IPS-20b (cell line): Measurements from ENCODE around the gene RBM43.
"Not testable (repeated sequence)": the region's sequence is repeated elsewhere in the genome, so short reads cannot be mapped to it uniquely, and the experiment has no call there.

Experiments used
- H3K27ac ChIP-seq: one replicate; pipeline ENCODE4 v1.5.1; 2013; ENCODE audit warnings: low read length
- H3K27me3 ChIP-seq: 2 replicates; pipeline ENCODE4 v1.6.1; 2013; ENCODE audit warnings: mild to moderate bottlenecking, low read length, inconsistent platforms; ENCODE audit not compliant: insufficient read depth
- H3K36me3 ChIP-seq: 2 replicates; pipeline ENCODE4 v1.6.1; 2013; ENCODE audit warnings: low read depth, mild to moderate bottlenecking, inconsistent platforms, low read length, moderate library complexity; ENCODE audit not compliant: insufficient read depth
- H3K4me1 ChIP-seq: 2 replicates; pipeline ENCODE4 v1.6.1; 2013; ENCODE audit warnings: mild to moderate bottlenecking, control low read depth, inconsistent platforms, low read length, moderate library complexity; ENCODE audit not compliant: insufficient read depth
- H3K4me3 ChIP-seq: 2 replicates; pipeline ENCODE4 v1.5.1; 2013; ENCODE audit warnings: mild to moderate bottlenecking, low read length, inconsistent platforms
- H3K9ac ChIP-seq: 2 replicates; pipeline ENCODE4 v1.6.1; 2013; ENCODE audit warnings: low read depth, mild to moderate bottlenecking, inconsistent platforms, low read length, moderate library complexity
- H3K9me3 ChIP-seq: 2 replicates; pipeline ENCODE4 v1.6.1; 2013; ENCODE audit warnings: mild to moderate bottlenecking, low read depth, low read length, inconsistent platforms; ENCODE audit not compliant: insufficient read depth

Gene RBM43

GRCh38 chr2:151261231-151261976 is at the start of gene RBM43:
RBM43 (minus strand) TSS chr2:151261863; CDS start chr2:151261727, 136 bp downstream.
- peak within 1 kb of the TSS; percentile 48 for H3K27ac ChIP-seq
- H3K9me3 ChIP-seq, result no peaks in the 10 kb centered on the region
- H3K27me3 ChIP-seq, result peaks cover 16% of the 10 kb centered on the region; the same call in 1 of the 2 replicates
- H3K4me1 ChIP-seq, result peaks cover 24% of the 10 kb centered on the region; the same call in 1 of the 2 replicates
- H3K36me3 ChIP-seq, result no peaks in the 10 kb centered on the region
- peak within 1 kb of the TSS; percentile 73 for H3K4me3 ChIP-seq
- H3K9ac ChIP-seq, result peak within 1 kb of the TSS; percentile 89

- H3K36me3 ChIP-seq, H3K27ac ChIP-seq, H3K4me1 ChIP-seq, H3K27me3 ChIP-seq, H3K4me3 ChIP-seq, H3K9me3 ChIP-seq, H3K9ac ChIP-seq: not testable (repeated sequence)
Observed at GRCh38 chr2:151310313-151310712, 48.6 kb upstream of the RBM43 start.

GRCh38 chr2:151306621-151307020 is 45.0 kb upstream of the RBM43 start:
- Histone ChIP-seq H3K27ac (no peak overlapping the region), H3K4me3 (no peak overlapping the region), H3K9ac (no peak overlapping the region), H3K27me3 (no peaks in the 10 kb centered on the region), H3K4me1 (no peaks in the 10 kb centered on the region), H3K36me3 (no peaks in the 10 kb centered on the region), H3K9me3 (no peaks in the 10 kb centered on the region; the same call in 1 of the 2 replicates)

- H3K4me1 ChIP-seq, result no peaks in the 10 kb centered on the region
- H3K9me3 ChIP-seq, result no peaks in the 10 kb centered on the region; the same call in 1 of the 2 replicates
- no peaks in the 10 kb centered on the region for H3K27me3 ChIP-seq
- H3K9ac ChIP-seq, result no peak overlapping the region
- H3K4me3 ChIP-seq, result no peak overlapping the region
- no peaks in the 10 kb centered on the region for H3K36me3 ChIP-seq
- no peak overlapping the region for H3K27ac ChIP-seq
Observed at GRCh38 chr2:151305129-151305691, 43.5 kb upstream of the RBM43 start.

GRCh38 chr2:151302879-151303278 is 41.2 kb upstream of the RBM43 start:
- Histone ChIP-seq H3K9ac (no peak overlapping the region), H3K4me1 (no peaks in the 10 kb centered on the region), H3K36me3 (no peaks in the 10 kb centered on the region), H3K27me3 (no peaks in the 10 kb centered on the region), H3K9me3 (no peaks in the 10 kb centered on the region), H3K4me3 (no peak overlapping the region), H3K27ac (no peak overlapping the region)

GRCh38 chr2:151302404-151302803 is 40.7 kb upstream of the RBM43 start:
- Histone ChIP-seq H3K4me1 (no peaks in the 10 kb centered on the region), H3K36me3 (no peaks in the 10 kb centered on the region), H3K9ac (no peak overlapping the region), H3K9me3 (no peaks in the 10 kb centered on the region), H3K27me3 (no peaks in the 10 kb centered on the region), H3K27ac (no peak overlapping the region), H3K4me3 (no peak overlapping the region)

GRCh38 chr2:151299920-151300539 is 38.4 kb upstream of the RBM43 start:
- H3K27me3 ChIP-seq, result no peaks in the 10 kb centered on the region
- no peak overlapping the region for H3K27ac ChIP-seq
- H3K36me3 ChIP-seq, result no peaks in the 10 kb centered on the region
- H3K4me3 ChIP-seq, result no peak overlapping the region
- no peak overlapping the region for H3K9ac ChIP-seq
- no peaks in the 10 kb centered on the region for H3K4me1 ChIP-seq
- H3K9me3 ChIP-seq, result no peaks in the 10 kb centered on the region

- Histone ChIP-seq H3K36me3 (no peaks in the 10 kb centered on the region), H3K4me1 (no peaks in the 10 kb centered on the region), H3K9me3 (no peaks in the 10 kb centered on the region), H3K9ac (no peak overlapping the region), H3K27me3 (no peaks in the 10 kb centered on the region), H3K27ac (no peak overlapping the region), H3K4me3 (no peak overlapping the region)
Observed at GRCh38 chr2:151297882-151298281, 36.2 kb upstream of the RBM43 start.

GRCh38 chr2:151295926-151296325 is 34.3 kb upstream of the RBM43 start:
- not testable (repeated sequence) for H3K9me3 ChIP-seq, H3K36me3 ChIP-seq, H3K4me1 ChIP-seq, H3K27me3 ChIP-seq, H3K9ac ChIP-seq, H3K4me3 ChIP-seq, H3K27ac ChIP-seq

- Histone ChIP-seq H3K36me3 (no peaks in the 10 kb centered on the region), H3K4me1 (no peaks in the 10 kb centered on the region), H3K9ac (no peak overlapping the region), H3K9me3 (no peaks in the 10 kb centered on the region), H3K27ac (no peak overlapping the region), H3K27me3 (peaks cover 10% of the 10 kb centered on the region; the same call in 1 of the 2 replicates), H3K4me3 (no peak overlapping the region)
Observed at GRCh38 chr2:151292546-151292945, 30.9 kb upstream of the RBM43 start.

- Histone ChIP-seq H3K27me3 (peaks cover 10% of the 10 kb centered on the region; the same call in 1 of the 2 replicates), H3K27ac (no peak overlapping the region), H3K9ac (no peak overlapping the region), H3K36me3 (no peaks in the 10 kb centered on the region), H3K4me3 (no peak overlapping the region), H3K4me1 (no peaks in the 10 kb centered on the region), H3K9me3 (no peaks in the 10 kb centered on the region)
Observed at GRCh38 chr2:151292141-151292540, 30.5 kb upstream of the RBM43 start.

- Histone ChIP-seq H3K9me3 (no peaks in the 10 kb centered on the region), H3K4me1 (no peaks in the 10 kb centered on the region), H3K27me3 (peaks cover 10% of the 10 kb centered on the region; the same call in 1 of the 2 replicates), H3K27ac (no peak overlapping the region), H3K36me3 (no peaks in the 10 kb centered on the region), H3K9ac (no peak overlapping the region), H3K4me3 (no peak overlapping the region)
Observed at GRCh38 chr2:151291224-151291623, 29.6 kb upstream of the RBM43 start.
